GM12873 (cell line): ENCODE measurements around the gene PILRB.

Experiments used
- TF ChIP-seq, protein P1 (sequence below): IDR thresholded peaks from 2 replicates; pipeline ENCODE4 v1.5.1; 2012; ENCODE audit warnings: low read depth, mild to moderate bottlenecking, moderate library complexity, low read length, control low read depth; ENCODE audit not compliant: insufficient read depth; ENCODE audit errors: missing control alignments

Gene PILRB

DNA sequence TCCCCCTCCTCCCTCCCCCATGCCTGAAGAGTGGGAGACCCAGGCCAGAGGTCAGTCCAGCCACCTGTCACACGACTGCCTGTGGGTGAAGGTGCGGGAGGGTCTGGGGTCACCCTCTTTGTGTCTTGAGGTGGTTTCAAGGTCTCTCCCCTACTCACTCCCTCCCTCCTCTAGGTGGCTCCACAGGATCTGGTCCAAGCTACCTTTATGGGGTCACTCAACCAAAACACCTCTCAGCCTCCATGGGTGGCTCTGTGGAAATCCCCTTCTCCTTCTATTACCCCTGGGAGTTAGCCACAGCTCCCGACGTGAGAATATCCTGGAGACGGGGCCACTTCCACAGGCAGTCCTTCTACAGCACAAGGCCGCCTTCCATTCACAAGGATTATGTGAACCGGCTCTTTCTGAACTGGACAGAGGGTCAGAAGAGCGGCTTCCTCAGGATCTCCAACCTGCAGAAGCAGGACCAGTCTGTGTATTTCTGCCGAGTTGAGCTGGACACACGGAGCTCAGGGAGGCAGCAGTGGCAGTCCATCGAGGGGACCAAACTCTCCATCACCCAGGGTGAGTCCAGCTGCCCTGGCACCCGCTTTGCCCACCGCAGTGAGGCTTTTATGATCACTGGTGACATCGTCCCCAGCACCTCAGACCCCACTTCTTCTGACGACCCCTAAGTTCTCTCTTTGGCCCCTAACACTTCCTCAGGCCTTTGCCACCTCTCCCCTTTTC is 16.1 kb downstream of the PILRB start:
- TF ChIP-seq, protein P1, sequence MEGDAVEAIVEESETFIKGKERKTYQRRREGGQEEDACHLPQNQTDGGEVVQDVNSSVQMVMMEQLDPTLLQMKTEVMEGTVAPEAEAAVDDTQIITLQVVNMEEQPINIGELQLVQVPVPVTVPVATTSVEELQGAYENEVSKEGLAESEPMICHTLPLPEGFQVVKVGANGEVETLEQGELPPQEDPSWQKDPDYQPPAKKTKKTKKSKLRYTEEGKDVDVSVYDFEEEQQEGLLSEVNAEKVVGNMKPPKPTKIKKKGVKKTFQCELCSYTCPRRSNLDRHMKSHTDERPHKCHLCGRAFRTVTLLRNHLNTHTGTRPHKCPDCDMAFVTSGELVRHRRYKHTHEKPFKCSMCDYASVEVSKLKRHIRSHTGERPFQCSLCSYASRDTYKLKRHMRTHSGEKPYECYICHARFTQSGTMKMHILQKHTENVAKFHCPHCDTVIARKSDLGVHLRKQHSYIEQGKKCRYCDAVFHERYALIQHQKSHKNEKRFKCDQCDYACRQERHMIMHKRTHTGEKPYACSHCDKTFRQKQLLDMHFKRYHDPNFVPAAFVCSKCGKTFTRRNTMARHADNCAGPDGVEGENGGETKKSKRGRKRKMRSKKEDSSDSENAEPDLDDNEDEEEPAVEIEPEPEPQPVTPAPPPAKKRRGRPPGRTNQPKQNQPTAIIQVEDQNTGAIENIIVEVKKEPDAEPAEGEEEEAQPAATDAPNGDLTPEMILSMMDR = peak; percentile 51

DNA sequence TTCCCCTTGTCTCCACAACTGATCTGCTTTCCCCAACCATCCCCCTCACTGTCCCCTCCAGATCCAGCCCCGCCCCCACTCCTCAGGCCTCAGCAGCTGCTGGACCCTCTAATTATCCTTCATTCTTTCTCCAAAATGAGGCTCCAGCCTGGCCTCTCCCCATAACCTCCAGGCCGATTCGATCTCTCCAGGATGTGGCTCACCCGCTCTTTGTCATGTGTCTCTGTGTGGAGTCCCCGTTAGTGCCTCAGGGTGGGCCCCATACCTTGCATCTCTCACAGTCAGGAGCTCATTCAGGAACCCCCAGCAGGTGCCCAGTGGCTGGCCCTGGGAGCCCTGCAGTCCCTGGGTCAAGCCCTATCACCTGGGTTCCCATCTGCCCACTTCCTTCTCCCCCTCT is 16.7 kb downstream of the PILRB start:
- TF ChIP-seq, protein P1 = no peak

DNA sequence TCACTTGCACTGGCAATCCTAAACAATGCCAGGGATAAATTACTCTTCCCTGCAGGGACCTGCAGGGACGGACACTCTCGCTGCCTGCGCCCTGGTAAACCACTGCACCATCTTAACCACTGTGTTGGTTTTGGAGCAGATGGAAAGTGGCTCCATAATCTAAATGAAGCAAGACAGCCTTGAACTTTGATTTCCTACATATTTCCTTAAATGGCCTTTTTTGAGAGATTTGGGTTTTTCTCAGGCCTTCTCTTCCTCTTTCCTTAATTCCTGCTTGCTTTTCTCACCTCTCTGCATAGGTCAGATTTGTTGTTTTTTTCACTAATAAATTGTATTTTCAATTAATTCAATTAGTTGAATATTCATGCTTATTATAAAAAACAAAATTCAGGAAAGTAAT is 18.1 kb downstream of the PILRB start:
- TF ChIP-seq, protein P1 = no peak

DNA sequence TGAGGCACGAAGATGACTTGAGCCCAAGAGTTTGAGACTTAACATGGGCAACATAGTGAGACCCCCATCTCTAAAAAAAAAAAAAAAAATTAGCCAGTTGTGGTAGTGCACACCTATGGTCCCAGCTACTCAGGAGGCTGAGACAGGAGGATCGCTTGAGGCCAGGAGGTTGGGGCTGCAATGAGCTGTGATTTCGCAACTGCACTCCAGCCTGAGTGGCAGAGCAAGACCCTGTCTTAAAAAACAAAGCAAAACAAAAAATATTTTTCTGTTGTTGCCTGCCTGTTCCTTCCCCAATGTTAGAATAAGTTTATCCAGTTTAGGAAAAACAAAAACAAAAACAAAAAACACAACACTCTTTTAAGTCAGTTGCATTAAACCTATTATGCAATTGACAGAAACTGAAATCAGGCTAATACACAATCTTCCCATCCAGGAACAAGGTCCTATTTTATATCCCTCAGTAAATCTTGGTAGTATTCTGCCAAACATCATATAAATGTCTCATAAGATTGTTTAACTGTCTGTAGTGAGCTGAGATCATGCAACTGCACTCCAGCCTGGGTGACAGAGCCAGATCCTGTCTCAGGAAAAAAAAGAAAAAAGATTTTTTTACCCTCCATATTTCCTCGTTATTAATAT is 20.3 kb downstream of the PILRB start:
- TF ChIP-seq, protein P1 = no peak

DNA sequence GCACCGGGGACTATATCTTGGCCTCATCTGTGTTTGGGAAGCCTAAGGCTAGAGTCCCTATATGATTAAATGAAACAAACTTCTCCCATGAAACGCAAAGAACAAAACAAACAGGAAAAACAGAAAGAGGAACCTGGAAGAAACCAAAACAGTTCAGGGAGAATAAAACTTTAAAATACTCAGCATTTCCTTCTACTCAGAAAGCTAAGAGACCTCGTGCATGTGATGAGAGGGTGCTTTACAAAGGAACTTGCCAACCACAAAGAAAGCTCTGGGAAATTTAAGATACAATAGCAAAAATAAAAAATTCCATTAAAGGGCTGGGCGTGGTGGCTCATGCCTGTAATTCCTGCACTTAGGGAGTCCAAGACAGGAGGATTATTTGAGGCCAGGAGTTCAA is 22.3 kb downstream of the PILRB start:
- TF ChIP-seq, protein P1 = no peak

DNA sequence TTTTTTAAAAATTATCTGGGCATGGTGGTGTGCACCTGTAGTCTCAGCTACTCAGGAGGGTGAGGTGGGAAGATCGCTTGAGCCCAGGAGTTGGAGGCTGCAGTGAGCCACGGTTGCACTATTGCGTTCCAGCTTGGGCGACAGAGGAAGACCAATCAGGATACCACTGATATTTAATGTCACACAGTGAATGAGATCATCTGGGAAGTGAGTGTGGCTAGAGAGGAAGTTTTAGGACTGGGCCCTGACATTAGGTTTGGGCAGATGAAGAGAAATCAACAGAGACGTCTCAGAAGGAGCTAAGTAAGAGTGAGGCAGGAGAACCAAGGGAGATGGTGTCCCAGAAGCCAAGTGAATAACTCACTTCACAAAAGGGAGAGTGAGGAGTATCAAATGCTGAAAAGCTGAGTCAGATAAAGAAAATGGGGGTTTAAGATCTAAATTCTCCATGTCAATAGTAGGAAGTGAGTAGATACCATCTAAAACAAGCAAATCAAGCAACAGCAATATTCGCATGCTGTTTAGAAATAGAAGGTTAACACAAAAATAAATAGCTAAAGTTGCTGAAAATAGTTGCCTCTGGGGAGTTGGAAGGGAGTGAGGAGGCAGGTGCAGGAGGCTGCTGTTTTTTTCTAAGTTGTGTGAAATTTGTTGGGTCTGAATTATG is 26.8 kb downstream of the PILRB start:
- TF ChIP-seq, protein P1 = no peak

DNA sequence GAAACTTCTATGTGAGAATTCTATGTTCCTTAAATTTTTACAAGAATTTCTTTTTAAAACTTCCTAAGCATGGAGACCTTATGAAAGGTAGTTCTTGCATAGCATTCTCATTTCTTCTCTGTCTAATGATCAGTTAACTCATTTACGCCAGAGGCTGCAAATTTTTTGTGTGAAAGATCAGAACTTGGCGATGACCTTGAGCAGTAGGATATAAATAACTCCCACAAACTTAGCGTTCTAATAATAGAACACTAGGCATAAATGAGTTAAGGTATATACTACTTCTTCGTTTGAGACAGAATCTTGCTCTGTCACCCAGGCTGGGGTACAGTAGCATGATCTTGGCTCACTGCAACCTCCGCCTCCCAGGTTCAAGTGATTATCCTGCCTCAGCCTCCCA is 29.0 kb downstream of the PILRB start:
- TF ChIP-seq, protein P1 = no peak
